ENCODE results near the gene LTO1. TPM values are rescaled to one million over a fixed set of nuclear protein-coding genes. Genes with fewer than 3 reads are reported as not detected.

The LTO1 gene
- total RNA-seq, 4 donors from 2014 or later: 4.1 to 30.7 (median 17.4) TPM

GRCh38 chr11:69651834-69652620 lies 23.1 kb downstream of the LTO1 start:
- Histone ChIP-seq H3K27me3 (no peaks in the 10 kb centered on the region), H3K4me1 (no peaks in the 10 kb centered on the region), H3K9me3 (no peaks in the 10 kb centered on the region), H3K36me3 (no peaks in the 10 kb centered on the region), H3K4me3 (no peak overlapping the region), H3K27ac (no peak overlapping the region)
- intact Hi-C loops (cut with DNase I; ENCODE audit: low total_unique reads): no loop called here
- TF ChIP-seq POLR2A (IDR thresholded peaks at IDR 0.05) (no peak), CTCF (IDR thresholded peaks at IDR 0.05) (no peak)
- DNase-seq: no peak

GRCh38 chr11:69650832-69651344 lies 24.3 kb downstream of the LTO1 start:
- H3K4me1 ChIP-seq: no peaks in the 10 kb centered on the region
- H3K36me3 ChIP-seq: no peaks in the 10 kb centered on the region
- DNase-seq: no peak
- no peaks in the 10 kb centered on the region for H3K27me3 ChIP-seq
- intact Hi-C loops (cut with DNase I; ENCODE audit: low total_unique reads): no loop called here
- TF ChIP-seq CTCF (IDR thresholded peaks at IDR 0.05) (no peak), POLR2A (IDR thresholded peaks at IDR 0.05) (no peak)
- H3K4me3 ChIP-seq: no peak overlapping the region
- no peaks in the 10 kb centered on the region for H3K9me3 ChIP-seq
- no peak overlapping the region for H3K27ac ChIP-seq

- no peak overlapping the region for H3K4me3 ChIP-seq
- intact Hi-C loops (cut with DNase I; ENCODE audit: low total_unique reads): no loop called here
- H3K36me3 ChIP-seq: no peaks in the 10 kb centered on the region
- no peaks in the 10 kb centered on the region for H3K27me3 ChIP-seq
- no peak for DNase-seq
- TF ChIP-seq POLR2A (IDR thresholded peaks at IDR 0.05): no peak
- TF ChIP-seq CTCF (IDR thresholded peaks at IDR 0.05): no peak
- H3K4me1 ChIP-seq: no peaks in the 10 kb centered on the region
- no peaks in the 10 kb centered on the region for H3K9me3 ChIP-seq
- no peak overlapping the region for H3K27ac ChIP-seq
Measured at GRCh38 chr11:69650081-69650831, 24.9 kb downstream of the LTO1 start.

GRCh38 chr11:69649576-69649900 lies 25.6 kb downstream of the LTO1 start:
- DNase-seq: no peak
- no peaks in the 10 kb centered on the region for H3K4me1 ChIP-seq
- no peak overlapping the region for H3K27ac ChIP-seq
- H3K9me3 ChIP-seq: no peaks in the 10 kb centered on the region
- H3K4me3 ChIP-seq: no peak overlapping the region
- intact Hi-C loops (cut with DNase I; ENCODE audit: low total_unique reads): loop anchor here (10.0 kb wide), 1 partner anchor 355 kb away; the partner anchor contains the start of gene MYEOV
- TF ChIP-seq CTCF (IDR thresholded peaks at IDR 0.05) (no peak), POLR2A (IDR thresholded peaks at IDR 0.05) (no peak)
- no peaks in the 10 kb centered on the region for H3K27me3 ChIP-seq
- H3K36me3 ChIP-seq: no peaks in the 10 kb centered on the region

Data from uterus (tissue), 4 donors.